Adipose tissue (tissue), 3 donors: ENCODE data around the gene TSPAN18. TPM values are rescaled to one million over a fixed set of nuclear protein-coding genes. Genes with fewer than 3 reads are reported as not detected.

Experiments
- H3K27ac ChIP-seq: one replicate; pipeline ENCODE4 v1.5.1; 2013; ENCODE audit warnings: low read depth, low read length
- WGBS, 3 donors: extraction: QIAGEN DNeasy Blood & Tissue Kit; methylation state at CpG; one replicate each; pipeline ENCODE4 v1.1.7; 2013; 5-methylcytosine and 5-hydroxymethylcytosine counted together
- polyA plus RNA-seq, 3 donors: library from polyadenylated mRNA; stranded (reverse); fragments of 200-250 nt; gene quantifications; one replicate each; pipeline ENCODE4 v1.2.3, GENCODE V29; 2013
- donor health status: healthy with polysubstance abuse.
- donor health status: Bipolar disorder and iron deficiency.
- donor health status: healthy.

The TSPAN18 gene
- polyA plus RNA-seq, 3 donors: 1.6 to 15.6 (median 14.4) TPM

- no peak overlapping the region for H3K27ac ChIP-seq
- 46 to 54% (median 53%) methylated on average over 3 of the region's 3 CpGs for WGBS, 3 donors
Measured at GRCh38 chr11:44978274-44978960, 251.7 kb downstream of the TSPAN18 start.

GRCh38 chr11:44978961-44979331, 252.2 kb downstream of the TSPAN18 start:
- H3K27ac ChIP-seq: no peak overlapping the region
- WGBS, 3 donors: 33 to 97% (median 86%) methylated on average over 1 of the region's 1 CpG

- no peak overlapping the region for H3K27ac ChIP-seq
- 43 to 80% (median 79%) methylated on average over 24 of the region's 24 CpGs for WGBS, 3 donors
Measured at GRCh38 chr11:44979543-44980399, 253.0 kb downstream of the TSPAN18 start.

GRCh38 chr11:44980533-44981427, 254.0 kb downstream of the TSPAN18 start:
- WGBS, 3 donors: 62 to 72% (median 63%) methylated on average over 15 of the region's 15 CpGs

More at GRCh38 chr11:44980533-44981427, 254.0 kb downstream of the TSPAN18 start:
- no peak overlapping the region for H3K27ac ChIP-seq

Other genes starting within 250 kb of the TSPAN18 start
- gene CD82, start 161.3 kb upstream of the TSPAN18 start, polyA plus RNA-seq: 10 to 100 TPM; 17.4 to 31.7 (median 30.1) TPM
- 10 to 100 TPM; 39.4 to 75.9 (median 51.9) TPM for gene TP53I11, start 223.9 kb downstream of the TSPAN18 start, polyA plus RNA-seq